Left lung (tissue), 14 donors: ENCODE results near the gene PRR30. TPM values are rescaled to one million over a fixed set of nuclear protein-coding genes. Genes with fewer than 3 reads are reported as not detected.

Source experiments
- ATAC-seq: fragments of 200-7000 bp; cut with Tn5 transposase; one replicate; pipeline ENCODE4 v1.9.1; 2020; ENCODE audit warnings: moderate library complexity
- DNase-seq, 4 donors: peaks; one replicate each; pipeline ENCODE4 v3.0.0-alpha.2; 2013 to 2020
- H3K27ac ChIP-seq, 2 donors: fragments of 200-600 bp; sonication (generic) in 1 of 2; one replicate each; pipeline versions ENCODE4 v1.5.0 to v1.8.0; 2020 to 2021
- H3K27me3 ChIP-seq, 2 donors: fragments of 200-600 bp; sonication (generic) in 1 of 2; one replicate each; pipeline versions ENCODE4 v1.5.0 to v1.8.0; 2020 to 2021
- H3K36me3 ChIP-seq, 2 donors: fragments of 200-600 bp; sonication (generic) in 1 of 2; one replicate each; pipeline versions ENCODE4 v1.5.0 to v1.8.0; 2020 to 2021
- H3K4me1 ChIP-seq, 2 donors: fragments of 200-600 bp; one replicate each; pipeline ENCODE4 v1.8.0; 2021
- H3K4me3 ChIP-seq, 2 donors: fragments of 200-600 bp; sonication (generic) in 1 of 2; one replicate each; pipeline versions ENCODE4 v1.5.0 to v1.8.0; 2020 to 2021; ENCODE audit warnings: mild to moderate bottlenecking in 1 of 2
- H3K9me3 ChIP-seq, 2 donors: fragments of 200-600 bp; sonication (generic) in 1 of 2; one replicate each; pipeline versions ENCODE4 v1.5.0 to v1.8.0; 2020 to 2021
- CTCF ChIP-seq, 2 donors: fragments of 200-600 bp; sonication (generic) in 1 of 2; IDR thresholded peaks; one replicate each; pipeline versions ENCODE4 v1.5.0 to v1.8.0; 2021; ENCODE audit warnings: antibody characterized with exemption in 2 of 2
- intact Hi-C, 2 donors: fragments of 100-400 bp; cut with DNase I; formaldehyde crosslinking; loops; one replicate each; pipeline versions ENCODE4 v1.11.2 to v1.14.2; 2022
- long read RNA-seq, 12 donors: library from polyadenylated mRNA in 2 of 12; unstranded in 2 of 12; transcript quantifications; one replicate each; pipeline ENCODE4 v2.0.0 and lab custom pipeline, GENCODE V29; 2019 to 2026
- polyA plus RNA-seq, 6 donors: library from polyadenylated mRNA; unstranded; fragments of 120-200 nt; gene quantifications; one replicate each; pipeline ENCODE4 v1.2.1, GENCODE V29; 2013; ENCODE audit not compliant: insufficient read length in 6 of 6
- total RNA-seq, 2 donors: library from RNA; stranded (reverse); fragmentation: NEBNext Ultra II Directional; extraction: Animal tissue kit (Norgen Biotek cat#: 25700); gene quantifications; one replicate each; pipeline ENCODE4 v1.2.1, GENCODE V29; 2021
- donor health status: DM: no; HTN: yes; CAD: no.
- donor health status: DM: no; HTN: no; CAD: no.

PRR30 gene
- total RNA-seq (not detected), polyA plus RNA-seq (not detected)
- long read RNA-seq, donor 1 = 0 reads
- long read RNA-seq, donor 2 = 0 reads
- long read RNA-seq, donor 3 = 0 reads
- long read RNA-seq, donor 4 = 0 reads
- long read RNA-seq, donor 5 = 0 reads
- long read RNA-seq, donor 6 = 0 reads
- long read RNA-seq, donor 7 = 0 reads
- long read RNA-seq, donor 8 = 0 reads
- long read RNA-seq, donor 9 = 0 reads
- long read RNA-seq, donor 10 = 0 reads
- long read RNA-seq, donor 11 = 0 reads
- long read RNA-seq, donor 12 = 0 reads

DNA sequence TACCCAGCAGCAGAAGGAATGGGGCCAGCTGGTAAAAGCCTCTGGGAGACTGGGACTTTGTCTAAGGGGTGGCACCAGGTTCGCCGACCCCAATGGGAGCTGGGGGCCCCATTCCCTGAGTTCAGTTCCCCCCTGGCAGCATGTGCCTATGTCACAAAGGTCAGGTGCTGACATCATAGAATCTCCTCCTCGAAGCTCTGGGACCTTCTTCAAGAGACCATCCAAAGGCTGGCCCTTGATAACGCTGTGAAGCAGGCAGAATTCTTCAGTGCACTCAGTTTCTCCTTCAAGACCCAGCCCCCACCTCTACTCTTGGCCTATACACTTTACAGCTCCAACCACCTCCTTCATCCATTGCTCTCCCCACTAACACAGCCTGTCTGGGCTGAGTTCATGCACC is at the start of gene PRR30:
Gene PRR30 (minus strand): TSS at position 101 of the 400 bp plus-strand sequence. CDS start 1,081 bp downstream, outside the sequence.
- Histone ChIP-seq H3K4me1 (no peaks in the 10 kb centered on the region), H3K27ac (no peak within 1 kb of the TSS), H3K9me3 (no peaks in the 10 kb centered on the region), H3K4me3 (no peak within 1 kb of the TSS), H3K36me3 (no peaks in the 10 kb centered on the region), H3K27me3 (peaks cover 0 to 14% of the 10 kb centered on the region in 2 donors)
- ATAC-seq = no peak
- intact Hi-C loops = no loop called here
- no peak for TF ChIP-seq CTCF (IDR thresholded peaks at IDR 0.05)
- no peak for DNase-seq

- TF ChIP-seq CTCF (IDR thresholded peaks at IDR 0.05) = no peak
- ATAC-seq (no peak), DNase-seq (no peak)
- H3K9me3 ChIP-seq = no peaks in the 10 kb centered on the region
- intact Hi-C loops = no loop called here
- no peaks in the 10 kb centered on the region for H3K36me3 ChIP-seq
- H3K27me3 ChIP-seq = no peaks in the 10 kb centered on the region
- H3K4me1 ChIP-seq = no peaks in the 10 kb centered on the region
- no peak overlapping the region for H3K27ac ChIP-seq
- H3K4me3 ChIP-seq = no peak overlapping the region
Observed at GRCh38 chr2:27186613-27187345, 47.6 kb upstream of the PRR30 start.

- Histone ChIP-seq H3K4me3 (no peak overlapping the region), H3K9me3 (no peaks in the 10 kb centered on the region), H3K27ac (peak overlapping the region in 1 of 2 donors; percentile 67), H3K27me3 (peaks cover 0 to 3% of the 10 kb centered on the region in 2 donors), H3K36me3 (no peaks in the 10 kb centered on the region), H3K4me1 (no peaks in the 10 kb centered on the region)
- intact Hi-C loops = no loop called here
- no peak for TF ChIP-seq CTCF (IDR thresholded peaks at IDR 0.05)
- ATAC-seq (peak; percentile 47), DNase-seq (peak in 1 of 4 donors; percentile 47)
Observed at GRCh38 chr2:27185331-27186026, 46.3 kb upstream of the PRR30 start.

GRCh38 chr2:27184115-27184514 is 44.9 kb upstream of the PRR30 start:
- peak; percentile 11 for ATAC-seq
- H3K4me3 ChIP-seq = no peak overlapping the region
- intact Hi-C loops = no loop called here
- no peaks in the 10 kb centered on the region for H3K9me3 ChIP-seq
- peak in 1 of 4 donors; percentile 16 for DNase-seq
- no peak for TF ChIP-seq CTCF (IDR thresholded peaks at IDR 0.05)
- no peaks in the 10 kb centered on the region for H3K4me1 ChIP-seq
- H3K27ac ChIP-seq = peak overlapping the region in 1 of 2 donors; percentile 44
- H3K36me3 ChIP-seq = no peaks in the 10 kb centered on the region
- H3K27me3 ChIP-seq = peaks cover 0 to 12% of the 10 kb centered on the region in 2 donors

DNA sequence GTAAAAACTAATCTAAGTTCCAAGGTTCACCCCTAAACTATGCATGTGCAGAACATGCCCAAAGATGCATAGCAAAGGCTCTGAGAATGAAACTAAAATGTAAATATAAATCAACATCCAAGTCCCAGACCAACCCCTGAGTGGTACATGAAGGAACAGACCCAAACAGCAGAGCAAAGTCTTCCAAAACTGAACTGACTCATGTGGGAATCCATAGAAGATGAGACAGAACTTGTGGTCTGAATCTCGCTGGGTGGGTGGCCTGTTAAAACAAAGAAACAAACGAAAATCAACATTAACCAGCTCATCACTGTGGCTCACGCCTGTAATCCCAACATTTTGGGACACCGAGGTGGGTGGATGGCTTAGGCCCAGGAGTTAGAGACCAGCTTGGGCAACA is 43.1 kb upstream of the PRR30 start:
- no peaks in the 10 kb centered on the region for H3K9me3 ChIP-seq
- peak overlapping the region in 1 of 2 donors; percentile 64 for H3K27ac ChIP-seq
- TF ChIP-seq CTCF (IDR thresholded peaks at IDR 0.05) = no peak
- H3K27me3 ChIP-seq = peaks cover 0 to 21% of the 10 kb centered on the region in 2 donors
- intact Hi-C loops = no loop called here
- no peaks in the 10 kb centered on the region for H3K4me1 ChIP-seq
- peak; percentile 17 for ATAC-seq
- no peak overlapping the region for H3K4me3 ChIP-seq
- no peak for DNase-seq
- no peaks in the 10 kb centered on the region for H3K36me3 ChIP-seq
